SW 1271 (cell line): Measurements from ENCODE around the gene RASA4.
"Not testable (repeated sequence)": the region's sequence is repeated elsewhere in the genome, so short reads cannot be mapped to it uniquely, and the experiment has no call there.

ENCODE experiments used
- DNase-seq, 2 experiments: peaks; one replicate each; lab custom pipeline; 2025; lab: John Stamatoyannopoulos, UW

Gene RASA4

GRCh38 chr7:102606848-102607247 is 9.7 kb downstream of the RASA4 start:
- DNase-seq: not testable (repeated sequence)

- DNase-seq: not testable (repeated sequence)
Measured at GRCh38 chr7:102604431-102605145, 12.0 kb downstream of the RASA4 start.

- DNase-seq: not testable (repeated sequence)
Measured at GRCh38 chr7:102602317-102602716, 14.2 kb downstream of the RASA4 start.

- not testable (repeated sequence) for DNase-seq
Measured at GRCh38 chr7:102599699-102600098, 16.9 kb downstream of the RASA4 start.

GRCh38 chr7:102596036-102596435 is 20.5 kb downstream of the RASA4 start:
- DNase-seq: not testable (repeated sequence)

GRCh38 chr7:102593637-102594334 is 22.8 kb downstream of the RASA4 start:
- DNase-seq: not testable (repeated sequence)

- not testable (repeated sequence) for DNase-seq
Measured at GRCh38 chr7:102592477-102593019, 24.0 kb downstream of the RASA4 start.

- not testable (repeated sequence) for DNase-seq
Measured at GRCh38 chr7:102589857-102590256, 26.7 kb downstream of the RASA4 start.

- not testable (repeated sequence) for DNase-seq
Measured at GRCh38 chr7:102583495-102583894, 33.1 kb downstream of the RASA4 start.

GRCh38 chr7:102581722-102582121 is 34.8 kb downstream of the RASA4 start:
- DNase-seq: not testable (repeated sequence)

GRCh38 chr7:102578486-102578885 is 38.1 kb downstream of the RASA4 start:
- not testable (repeated sequence) for DNase-seq

- DNase-seq: not testable (repeated sequence)
Measured at GRCh38 chr7:102577315-102578240, 39.0 kb downstream of the RASA4 start.

GRCh38 chr7:102576363-102576762 is 40.2 kb downstream of the RASA4 start:
- not testable (repeated sequence) for DNase-seq

GRCh38 chr7:102574607-102575006 is 41.9 kb downstream of the RASA4 start:
- DNase-seq: not testable (repeated sequence)

GRCh38 chr7:102572261-102573239 is 44.0 kb downstream of the RASA4 start, which contains the start of gene POLR2J3:
Gene POLR2J3 (minus strand): TSS chr7:102572583. CDS start chr7:102572521, 62 bp downstream.
- not testable (repeated sequence) for DNase-seq

- not testable (repeated sequence) for DNase-seq
Measured at GRCh38 chr7:102568620-102569019, 47.9 kb downstream of the RASA4 start.

- not testable (repeated sequence) for DNase-seq
Measured at GRCh38 chr7:102550808-102551422, 65.6 kb downstream of the RASA4 start, which contains the start of gene SPDYE2. Gene SPDYE2 (plus strand): TSS chr7:102551226. CDS start chr7:102553256, 2,030 bp downstream.

- DNase-seq: not testable (repeated sequence)
Measured at GRCh38 chr7:102546353-102546752, 70.2 kb downstream of the RASA4 start.

- DNase-seq: not testable (repeated sequence)
Measured at GRCh38 chr7:102545288-102545687, 71.3 kb downstream of the RASA4 start.

GRCh38 chr7:102544372-102544771 is 72.2 kb downstream of the RASA4 start:
- not testable (repeated sequence) for DNase-seq
